ENCODE data around the gene P2RX1. TPM values are rescaled to one million over a fixed set of nuclear protein-coding genes. Genes with fewer than 3 reads are reported as not detected.
"Not testable (repeated sequence)": the region's sequence is repeated elsewhere in the genome, so short reads cannot be mapped to it uniquely, and the experiment has no call there.

Gene P2RX1
- total and polyA plus RNA-seq, 12 donors: 0.42 to 8.6 (median 1.1) TPM

- Histone ChIP-seq H3K27ac (no peak overlapping the region), H3K36me3 (replicated peaks in 1 of 2) (no peaks in the 10 kb centered on the region), H3K4me3 (no peak overlapping the region), H3K27me3 (no peaks in the 10 kb centered on the region), H3K4me1 (replicated peaks in 1 of 2) (no peaks in the 10 kb centered on the region), H3K9me3 (replicated peaks in 1 of 3) (no peaks in the 10 kb centered on the region)
- TF ChIP-seq POLR2A (IDR thresholded peaks at IDR 0.05) (no peak), CTCF (IDR thresholded peaks at IDR 0.05) (no peak)
- WGBS, 4 donors: 93 to 95% (median 94%) methylated on average over 17 of the region's 17 CpGs
- DNase-seq: no peak
- intact Hi-C loops (cut with DNase I): no loop called here
Measured at GRCh38 chr17:3951003-3951402, 34.7 kb upstream of the P2RX1 start.

- no peak for TF ChIP-seq POLR2A (IDR thresholded peaks at IDR 0.05)
- TF ChIP-seq CTCF (IDR thresholded peaks at IDR 0.05): no peak
Measured at GRCh38 chr17:3950584-3950983, 34.3 kb upstream of the P2RX1 start.

GRCh38 chr17:3949418-3949817, 33.2 kb upstream of the P2RX1 start:
- Histone ChIP-seq H3K27ac (no peak overlapping the region), H3K36me3 (replicated peaks in 1 of 2) (no peaks in the 10 kb centered on the region), H3K4me3 (no peak overlapping the region), H3K27me3 (no peaks in the 10 kb centered on the region), H3K4me1 (replicated peaks in 1 of 2) (peaks cover 4 to 5% of the 10 kb centered on the region in 2 donors), H3K9me3 (replicated peaks in 1 of 3) (no peaks in the 10 kb centered on the region)
- intact Hi-C loops (cut with DNase I): no loop called here
- WGBS, 4 donors: 55 to 76% (median 68%) methylated on average over 3 of the region's 3 CpGs
- no peak for DNase-seq
- TF ChIP-seq CTCF (IDR thresholded peaks at IDR 0.05) (no peak), POLR2A (IDR thresholded peaks at IDR 0.05) (no peak)

More at GRCh38 chr17:3950584-3950983, 34.3 kb upstream of the P2RX1 start:
- H3K27ac ChIP-seq: no peak overlapping the region
- intact Hi-C loops (cut with DNase I): no loop called here
- H3K36me3 ChIP-seq (replicated peaks in 1 of 2): no peaks in the 10 kb centered on the region
- H3K9me3 ChIP-seq (replicated peaks in 1 of 3): no peaks in the 10 kb centered on the region
- H3K4me1 ChIP-seq (replicated peaks in 1 of 2): no peaks in the 10 kb centered on the region
- H3K4me3 ChIP-seq: no peak overlapping the region
- no peaks in the 10 kb centered on the region for H3K27me3 ChIP-seq
- DNase-seq: no peak
- 92 to 98% (median 94%) methylated on average over 10 to 12 of the region's 12 CpGs for WGBS, 4 donors

GRCh38 chr17:3948551-3948950, 32.3 kb upstream of the P2RX1 start:
- H3K4me3 ChIP-seq; H3K36me3 ChIP-seq (replicated peaks in 1 of 2); H3K27ac ChIP-seq; intact Hi-C loops (cut with DNase I); H3K27me3 ChIP-seq; DNase-seq; H3K9me3 ChIP-seq (replicated peaks in 1 of 3): not testable (repeated sequence)
- peaks cover 4 to 10% of the 10 kb centered on the region in 2 donors for H3K4me1 ChIP-seq (replicated peaks in 1 of 2)
- 88 to 96% (median 95%) methylated on average over 2 to 3 of the region's 3 CpGs for WGBS, 4 donors

GRCh38 chr17:3947318-3947810, 31.1 kb upstream of the P2RX1 start:
- Histone ChIP-seq H3K27ac (no peak overlapping the region), H3K27me3 (no peaks in the 10 kb centered on the region), H3K4me1 (replicated peaks in 1 of 2) (peaks cover 4 to 10% of the 10 kb centered on the region in 2 donors), H3K36me3 (replicated peaks in 1 of 2) (no peaks in the 10 kb centered on the region), H3K4me3 (no peak overlapping the region), H3K9me3 (replicated peaks in 1 of 3) (no peaks in the 10 kb centered on the region)
- DNase-seq: no peak
- intact Hi-C loops (cut with DNase I): no loop called here
- TF ChIP-seq CTCF (IDR thresholded peaks at IDR 0.05) (no peak), POLR2A (IDR thresholded peaks at IDR 0.05) (no peak)
- 95 to 100% (median 96%) methylated on average over 3 to 43 of the region's 43 CpGs; no CpG with 5 or more reads in 1 of the 4 donors for WGBS, 4 donors
